Gastrocnemius medialis (tissue), 4 donors: ENCODE results near the gene AMFR. TPM values are rescaled to one million over a fixed set of nuclear protein-coding genes. Genes with fewer than 3 reads are reported as not detected.

ENCODE experiments used
- ATAC-seq, 2 donors: fragments of 150-250 bp; one replicate each; pipeline ENCODE4 v1.9.1; 2016
- DNase-seq, 2 donors: peaks; one replicate each; pipeline ENCODE4 v3.0.0-alpha.2; 2019
- H3K27ac ChIP-seq, 4 donors: fragments of 200-600 bp; sonication (generic); 1 replicate in 1 of 4; 2 replicates in 3 of 4; pipeline ENCODE4 v1.5.1; 2016 to 2018; ENCODE audit warnings: mild to moderate bottlenecking in 2 of 4, moderate library complexity in 1 of 4
- H3K27me3 ChIP-seq, 3 donors: fragments of 200-600 bp; sonication (generic) in 2 of 3; 1 replicate in 1 of 3; 2 replicates in 2 of 3; pipeline versions ENCODE4 v1.5.1 to v1.6.0; 2016 to 2019; ENCODE audit warnings: mild to moderate bottlenecking in 1 of 3, moderate library complexity in 1 of 3
- H3K36me3 ChIP-seq, 2 donors: fragments of 200-600 bp; sonication (generic) in 1 of 2; one replicate each; pipeline ENCODE4 v1.5.1; 2017 to 2018
- H3K4me1 ChIP-seq, 2 donors: fragments of 200-600 bp; sonication (generic) in 1 of 2; one replicate each; pipeline ENCODE4 v1.5.1; 2016 to 2017; ENCODE audit warnings: mild to moderate bottlenecking in 2 of 2
- H3K4me3 ChIP-seq, 4 donors: fragments of 200-600 bp; sonication (generic) in 3 of 4; 1 replicate in 1 of 4; 2 replicates in 3 of 4; pipeline ENCODE4 v1.5.1; 2016 to 2019; ENCODE audit warnings: mild to moderate bottlenecking in 2 of 4
- H3K9me3 ChIP-seq, 3 donors: fragments of 200-600 bp; sonication (generic) in 2 of 3; 1 replicate in 1 of 3; 2 replicates in 2 of 3; pipeline ENCODE4 v1.5.1; 2016 to 2019
- CTCF ChIP-seq, 5 experiments: fragments of 450-650 bp in 3 of 5; fragments of 200-600 bp in 2 of 5; sonication (generic) in 2 of 5; IDR thresholded peaks in 4 of 5; conservative IDR thresholded peaks in 1 of 5; 1 replicate in 4 of 5; 2 replicates in 1 of 5; pipeline ENCODE4 v1.5.1; 2016 to 2019; ENCODE audit warnings: antibody characterized with exemption in 5 of 5, mild to moderate bottlenecking in 3 of 5, moderate library complexity in 3 of 5
- POLR2A ChIP-seq, 2 donors: fragments of 450-650 bp; IDR thresholded peaks; one replicate each; pipeline ENCODE4 v1.6.1; 2017; ENCODE audit warnings: antibody characterized with exemption in 2 of 2, mild to moderate bottlenecking in 2 of 2, moderate library complexity in 2 of 2
- in situ Hi-C, 4 donors: fragments of 200-750 bp; cut with MboI; loops; one replicate each; pipeline versions ENCODE4 v1.15.0 to v1.8.0; 2017; ENCODE audit warnings: low sequenced_read_pairs in 4 of 4
- intact Hi-C: fragments of 100-400 bp; cut with DNase I; formaldehyde crosslinking; loops from one replicate; pipeline ENCODE4 v1.15.1; 2023; ENCODE audit warnings: low total_unique reads
- total RNA-seq, 4 donors: library from RNA; depleted of rRNA; stranded (reverse); fragments of >200 nt; gene quantifications; one replicate each; pipeline versions ENCODE4 v1.1.0 to v1.2.3, GENCODE V29; 2016

AMFR gene
- total RNA-seq, 4 donors from 2014 or later = 349 to 951 (median 571) TPM

- Histone ChIP-seq H3K27ac (peak overlapping the region; percentile 83 to 92 (median 88)), H3K36me3 (no peaks in the 10 kb centered on the region), H3K27me3 (no peaks in the 10 kb centered on the region), H3K9me3 (no peaks in the 10 kb centered on the region), H3K4me3 (no peak overlapping the region), H3K4me1 (peaks cover 25 to 26% of the 10 kb centered on the region in 2 donors)
- in situ Hi-C loops = no loop called here
- TF ChIP-seq POLR2A (IDR thresholded peaks at IDR 0.05) (no peak), CTCF (IDR thresholded peaks at IDR 0.05 in 4 of 5, conservative IDR thresholded peaks at IDR 0.05 in 1 of 5) (no peak)
- ATAC-seq = no peak
- intact Hi-C loops = no loop called here
- no peak for DNase-seq
Measured at GRCh38 chr16:56426585-56426984, 1.2 kb upstream of the AMFR start.

GRCh38 chr16:56424791-56425438 lies 430 bp downstream of the AMFR start:
- no peak for TF ChIP-seq CTCF (IDR thresholded peaks at IDR 0.05 in 4 of 5, conservative IDR thresholded peaks at IDR 0.05 in 1 of 5)
- no peak for TF ChIP-seq POLR2A (IDR thresholded peaks at IDR 0.05)
- Histone ChIP-seq H3K4me3 (peak overlapping the region; percentile 74 to 96 (median 92)), H3K4me1 (peaks cover 41 to 42% of the 10 kb centered on the region in 2 donors), H3K27me3 (no peaks in the 10 kb centered on the region), H3K27ac (peak overlapping the region; percentile 87 to 96 (median 96)), H3K9me3 (no peaks in the 10 kb centered on the region), H3K36me3 (no peaks in the 10 kb centered on the region)
- ATAC-seq = peak; percentile 62 to 69
- in situ Hi-C loops (loop anchor here in 1 of 4 donors (25.0 kb wide), 1 partner anchor 262 kb away; the partner anchor contains the start of gene MT1X), intact Hi-C loops (loop anchor here (1.0 to 5.0 kb wide), 2 partner anchors 26 to 257 kb away; partner anchors contain the start of genes MT1X, NUDT21 and OGFOD1)
- peak in 1 of 2 donors; percentile 47 for DNase-seq

GRCh38 chr16:56424404-56424764 lies 961 bp downstream of the AMFR start:
- H3K27ac ChIP-seq = peak overlapping the region; percentile 87 to 96 (median 96)
- H3K4me3 ChIP-seq = peak overlapping the region; percentile 74 to 96 (median 92)
- H3K4me1 ChIP-seq = peaks cover 47% of the 10 kb centered on the region in 2 donors
- peak; percentile 4 to 24 for ATAC-seq
- no peaks in the 10 kb centered on the region for H3K27me3 ChIP-seq
- in situ Hi-C loops = loop anchor here in 1 of 4 donors (25.0 kb wide), 1 partner anchor 263 kb away; the partner anchor contains the start of gene MT1X
- intact Hi-C loops = loop anchor here (5.0 kb wide), 1 partner anchor 258 kb away; the partner anchor contains the start of gene MT1X
- TF ChIP-seq CTCF (IDR thresholded peaks at IDR 0.05 in 4 of 5, conservative IDR thresholded peaks at IDR 0.05 in 1 of 5) = no peak
- no peak for TF ChIP-seq POLR2A (IDR thresholded peaks at IDR 0.05)
- no peak for DNase-seq
- no peaks in the 10 kb centered on the region for H3K36me3 ChIP-seq
- no peaks in the 10 kb centered on the region for H3K9me3 ChIP-seq

- peak overlapping the region; percentile 74 to 96 (median 92) for H3K4me3 ChIP-seq
- ATAC-seq (no peak), DNase-seq (no peak)
- no peak for TF ChIP-seq CTCF (IDR thresholded peaks at IDR 0.05 in 4 of 5, conservative IDR thresholded peaks at IDR 0.05 in 1 of 5)
- TF ChIP-seq POLR2A (IDR thresholded peaks at IDR 0.05) = no peak
- intact Hi-C loops = loop anchor here (5.0 kb wide), 1 partner anchor 259 kb away; the partner anchor contains the start of gene MT1X
- in situ Hi-C loops = loop anchor here in 1 of 4 donors (25.0 kb wide), 1 partner anchor 264 kb away; the partner anchor contains the start of gene MT1X
- peaks cover 52 to 53% of the 10 kb centered on the region in 2 donors for H3K4me1 ChIP-seq
- peak overlapping the region; percentile 87 to 96 (median 96) for H3K27ac ChIP-seq
- H3K9me3 ChIP-seq = no peaks in the 10 kb centered on the region
- no peaks in the 10 kb centered on the region for H3K36me3 ChIP-seq
- H3K27me3 ChIP-seq = no peaks in the 10 kb centered on the region
Measured at GRCh38 chr16:56423584-56424403, 1.6 kb downstream of the AMFR start.
